ENCODE measurements around the gene MED15. TPM values are rescaled to one million over a fixed set of nuclear protein-coding genes. Genes with fewer than 3 reads are reported as not detected.

The MED15 gene
- polyA plus RNA-seq, 2 of the 4 experiments (the other 2 are of a cell fraction), result 10.7 to 29.7 TPM

DNA sequence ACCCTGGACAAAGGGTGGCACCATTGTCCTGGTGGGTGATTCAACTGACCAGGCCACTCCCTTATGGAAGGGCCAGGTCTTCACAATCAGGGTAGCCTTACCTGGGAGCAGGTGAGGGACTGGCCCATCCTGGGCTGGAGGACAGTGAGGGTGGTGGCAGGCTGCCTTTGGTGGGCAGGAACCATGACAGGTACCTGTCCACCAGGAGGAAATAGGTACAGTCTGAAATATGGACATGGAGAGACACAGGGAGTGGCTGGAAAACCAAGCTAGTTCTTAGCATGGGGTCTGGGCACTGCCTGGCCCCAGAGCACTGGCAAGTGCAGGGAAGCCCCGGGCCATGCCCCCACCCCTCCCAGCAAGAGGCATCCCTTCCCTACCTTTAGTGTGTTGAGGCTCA is 113.8 kb downstream of the MED15 start (continued):
- no peak for TF ChIP-seq POLR2A (IDR thresholded peaks at IDR 0.05; ENCODE audit: low read length)
- no peak for TF ChIP-seq NPAS2 (CRISPR knock-in tag; IDR thresholded peaks at IDR 0.05; ENCODE audit: borderline replicate concordance)
- no peak for TF ChIP-seq CBX8 (IDR thresholded peaks at IDR 0.05)
- no peak for TF ChIP-seq RCOR1 (IDR thresholded peaks at IDR 0.05; ENCODE audit: low read depth, low read length)

DNA sequence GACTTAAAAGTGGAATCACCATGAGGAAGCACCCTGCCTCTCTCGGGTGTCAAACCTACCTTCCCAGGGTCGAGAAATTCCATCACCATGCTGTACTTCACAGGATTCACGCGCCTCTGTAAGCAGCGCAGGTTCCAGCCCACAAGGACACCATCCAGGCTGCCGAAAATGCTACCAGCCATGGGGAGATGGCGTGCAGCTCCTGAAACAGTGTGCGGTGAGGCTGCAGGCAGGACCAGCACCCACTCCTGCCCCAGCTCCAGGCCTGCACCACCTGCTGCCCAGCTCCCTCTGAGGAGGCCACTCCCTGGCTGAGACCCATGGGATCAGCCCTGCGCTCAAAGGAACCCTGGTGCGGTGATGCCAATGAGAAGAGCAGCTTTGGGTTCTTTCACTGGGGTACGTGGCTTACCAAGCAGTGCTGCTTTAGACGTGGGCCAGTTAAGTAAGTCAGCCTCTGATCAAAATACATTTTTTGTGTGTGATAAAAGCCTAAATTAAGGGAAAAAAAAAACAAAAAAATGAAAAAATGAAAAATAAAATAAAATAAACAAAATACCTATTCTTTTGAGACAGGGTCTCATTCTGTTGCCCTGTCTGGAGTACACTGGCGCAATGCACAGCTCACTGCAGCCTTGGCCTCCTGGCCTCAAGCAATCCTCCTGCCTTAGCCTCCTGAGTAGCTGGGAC is 115.4 kb downstream of the MED15 start:
- CTCF ChIA-PET, result interaction anchor here (0.7 to 2.1 kb wide), 4 partner anchors 14 to 201 kb away, joined by 3 to 5 read pairs (median 4); no protein-coding TSS in a partner anchor
- TF ChIP-seq, protein P1, sequence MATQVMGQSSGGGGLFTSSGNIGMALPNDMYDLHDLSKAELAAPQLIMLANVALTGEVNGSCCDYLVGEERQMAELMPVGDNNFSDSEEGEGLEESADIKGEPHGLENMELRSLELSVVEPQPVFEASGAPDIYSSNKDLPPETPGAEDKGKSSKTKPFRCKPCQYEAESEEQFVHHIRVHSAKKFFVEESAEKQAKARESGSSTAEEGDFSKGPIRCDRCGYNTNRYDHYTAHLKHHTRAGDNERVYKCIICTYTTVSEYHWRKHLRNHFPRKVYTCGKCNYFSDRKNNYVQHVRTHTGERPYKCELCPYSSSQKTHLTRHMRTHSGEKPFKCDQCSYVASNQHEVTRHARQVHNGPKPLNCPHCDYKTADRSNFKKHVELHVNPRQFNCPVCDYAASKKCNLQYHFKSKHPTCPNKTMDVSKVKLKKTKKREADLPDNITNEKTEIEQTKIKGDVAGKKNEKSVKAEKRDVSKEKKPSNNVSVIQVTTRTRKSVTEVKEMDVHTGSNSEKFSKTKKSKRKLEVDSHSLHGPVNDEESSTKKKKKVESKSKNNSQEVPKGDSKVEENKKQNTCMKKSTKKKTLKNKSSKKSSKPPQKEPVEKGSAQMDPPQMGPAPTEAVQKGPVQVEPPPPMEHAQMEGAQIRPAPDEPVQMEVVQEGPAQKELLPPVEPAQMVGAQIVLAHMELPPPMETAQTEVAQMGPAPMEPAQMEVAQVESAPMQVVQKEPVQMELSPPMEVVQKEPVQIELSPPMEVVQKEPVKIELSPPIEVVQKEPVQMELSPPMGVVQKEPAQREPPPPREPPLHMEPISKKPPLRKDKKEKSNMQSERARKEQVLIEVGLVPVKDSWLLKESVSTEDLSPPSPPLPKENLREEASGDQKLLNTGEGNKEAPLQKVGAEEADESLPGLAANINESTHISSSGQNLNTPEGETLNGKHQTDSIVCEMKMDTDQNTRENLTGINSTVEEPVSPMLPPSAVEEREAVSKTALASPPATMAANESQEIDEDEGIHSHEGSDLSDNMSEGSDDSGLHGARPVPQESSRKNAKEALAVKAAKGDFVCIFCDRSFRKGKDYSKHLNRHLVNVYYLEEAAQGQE (IDR thresholded peaks at IDR 0.05), result no peak
- TF ChIP-seq RARB (CRISPR knock-in tag; IDR thresholded peaks at IDR 0.05) (no peak), POLR2AphosphoS2 (conservative IDR thresholded peaks at IDR 0.05; ENCODE audit: low read length) (no peak), ZSCAN20 (CRISPR knock-in tag; IDR thresholded peaks at IDR 0.05) (no peak), MAZ (IDR thresholded peaks at IDR 0.05; ENCODE audit: borderline replicate concordance, low read depth, low read length) (no peak), ZFP36 (IDR thresholded peaks at IDR 0.05; ENCODE audit: borderline replicate concordance, partially characterized antibody) (no peak), HOXA7 (CRISPR knock-in tag; IDR thresholded peaks at IDR 0.05) (no peak), MAFK (IDR thresholded peaks at IDR 0.05; ENCODE audit: partially characterized antibody) (no peak), RAD21 (conservative IDR thresholded peaks at IDR 0.05 in 1 of 2, IDR thresholded peaks at IDR 0.05 in 1 of 2) (no peak), ZNF302 (CRISPR knock-in tag; IDR thresholded peaks at IDR 0.05) (no peak), TP53 (CRISPR knock-in tag; IDR thresholded peaks at IDR 0.05) (no peak), ESRRA (IDR thresholded peaks at IDR 0.05; ENCODE audit: borderline replicate concordance, low read length) (no peak), GATA3 (IDR thresholded peaks at IDR 0.05; ENCODE audit: borderline replicate concordance) (no peak), MYC (IDR thresholded peaks at IDR 0.05; ENCODE audit: borderline replicate concordance, low read length) (no peak)
- TF ChIP-seq, protein P2, sequence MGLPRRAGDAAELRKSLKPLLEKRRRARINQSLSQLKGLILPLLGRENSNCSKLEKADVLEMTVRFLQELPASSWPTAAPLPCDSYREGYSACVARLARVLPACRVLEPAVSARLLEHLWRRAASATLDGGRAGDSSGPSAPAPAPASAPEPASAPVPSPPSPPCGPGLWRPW (IDR thresholded peaks at IDR 0.05), result no peak
- TF ChIP-seq, protein P3, sequence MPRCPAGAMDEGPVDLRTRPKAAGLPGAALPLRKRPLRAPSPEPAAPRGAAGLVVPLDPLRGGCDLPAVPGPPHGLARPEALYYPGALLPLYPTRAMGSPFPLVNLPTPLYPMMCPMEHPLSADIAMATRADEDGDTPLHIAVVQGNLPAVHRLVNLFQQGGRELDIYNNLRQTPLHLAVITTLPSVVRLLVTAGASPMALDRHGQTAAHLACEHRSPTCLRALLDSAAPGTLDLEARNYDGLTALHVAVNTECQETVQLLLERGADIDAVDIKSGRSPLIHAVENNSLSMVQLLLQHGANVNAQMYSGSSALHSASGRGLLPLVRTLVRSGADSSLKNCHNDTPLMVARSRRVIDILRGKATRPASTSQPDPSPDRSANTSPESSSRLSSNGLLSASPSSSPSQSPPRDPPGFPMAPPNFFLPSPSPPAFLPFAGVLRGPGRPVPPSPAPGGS (IDR thresholded peaks at IDR 0.05), result no peak
- no peak overlapping the region for H3K4me2 ChIP-seq
- POLR2A ChIA-PET, result interaction anchor here (0.7 kb wide), 1 partner anchor 80 kb away, joined by 3 read pairs; no protein-coding TSS in a partner anchor
- ATAC-seq (no peak), FAIRE-seq (no peak), DNase-seq (ENCODE audit: low read depth in 1 of 2, low spot score in 1 of 2) (no peak)
- H3K4me1 ChIP-seq, result no peaks in the 10 kb centered on the region
- no peak overlapping the region for H3K4me3 ChIP-seq
- no peak overlapping the region for H3K27ac ChIP-seq
- 61% methylated on average over 11 of the region's 13 CpGs for WGBS (ENCODE audit: missing lambda C conversion rate)
- no peaks in the 10 kb centered on the region for H3K9me3 ChIP-seq

DNA sequence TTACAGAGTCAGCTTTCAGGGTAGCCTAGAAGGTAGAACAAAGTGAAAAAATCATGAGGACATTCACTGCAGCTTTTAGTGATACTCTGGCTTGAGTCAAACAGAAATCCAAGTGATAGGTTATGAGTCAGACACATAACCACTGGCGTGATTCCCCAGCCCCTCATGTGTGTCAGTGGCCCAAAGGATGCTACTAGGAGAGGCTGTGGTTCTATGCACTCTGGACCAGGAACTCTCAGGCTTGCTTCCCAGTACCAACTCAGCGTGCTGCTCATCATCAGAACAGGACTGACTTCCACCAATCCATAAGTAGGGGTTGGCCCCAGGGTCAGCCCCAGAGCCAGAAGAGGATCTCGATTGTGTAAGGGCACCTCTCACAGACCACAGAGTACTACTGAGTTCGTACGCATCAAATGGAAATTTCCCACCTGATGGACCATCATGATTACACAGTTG is 116.8 kb downstream of the MED15 start:
- Histone ChIP-seq H3K27ac (no peak overlapping the region), H3K9me3 (no peaks in the 10 kb centered on the region), H3K4me1 (no peaks in the 10 kb centered on the region), H3K4me3 (no peak overlapping the region), H3K4me2 (no peak overlapping the region)
- FAIRE-seq (no peak), DNase-seq (ENCODE audit: low read depth in 1 of 2, low spot score in 1 of 2) (no peak), ATAC-seq (no peak)
- TF ChIP-seq CEBPB (IDR thresholded peaks at IDR 0.05) (no peak), HOXB5 (CRISPR knock-in tag; IDR thresholded peaks at IDR 0.05) (no peak), POLR2A (IDR thresholded peaks at IDR 0.05; ENCODE audit: low read length) (no peak), HDAC2 (IDR thresholded peaks at IDR 0.05) (no peak), GATA3 (IDR thresholded peaks at IDR 0.05; ENCODE audit: borderline replicate concordance) (no peak), JUNB (IDR thresholded peaks at IDR 0.05) (no peak), TP53 (CRISPR knock-in tag; IDR thresholded peaks at IDR 0.05) (no peak), MAZ (IDR thresholded peaks at IDR 0.05; ENCODE audit: borderline replicate concordance, low read depth, low read length) (no peak), EP300 (IDR thresholded peaks at IDR 0.05) (no peak), SREBF2 (IDR thresholded peaks at IDR 0.05) (no peak), CHD4 (IDR thresholded peaks at IDR 0.05; ENCODE audit: borderline replicate concordance) (no peak)
- CTCF ChIA-PET, result interaction anchor here (2.1 kb wide), 1 partner anchor 18 kb away, joined by 5 read pairs; no protein-coding TSS in a partner anchor
- WGBS (ENCODE audit: missing lambda C conversion rate), result 41% methylated on average over 5 of the region's 5 CpGs
- POLR2A ChIA-PET, result no interaction called here

Data from A549 (cell line).